Memory B cell (primary cell): ENCODE results near the gene DTD2.
"Not testable (repeated sequence)": the region's sequence is repeated elsewhere in the genome, so short reads cannot be mapped to it uniquely, and the experiment has no call there.

Experiments used
- ATAC-seq: fragments of 150-1000 bp; cut with Tn5 transposase; 2 replicates; pipeline ENCODE4 v1.10.0; 2021; ENCODE audit warnings: low read depth, mild to moderate bottlenecking, moderate library complexity
- DNase-seq, 2 donors: peaks; one replicate each; pipeline ENCODE4 v3.0.0; 2022; ENCODE audit warnings: low spot score in 2 of 2
- H3K27ac Mint-ChIP-seq: one replicate; pipeline ENCODE4 v1.8.0; 2022; ENCODE audit warnings: mild to moderate bottlenecking, moderate library complexity, mixed read lengths
- H3K27me3 Mint-ChIP-seq: one replicate; pipeline ENCODE4 v1.8.0; 2022; ENCODE audit warnings: mixed read lengths
- H3K36me3 Mint-ChIP-seq: one replicate; pipeline ENCODE4 v1.8.0; 2022; ENCODE audit warnings: mild to moderate bottlenecking, mixed read lengths
- H3K4me1 Mint-ChIP-seq: one replicate; pipeline ENCODE4 v1.8.0; 2022; ENCODE audit warnings: mixed read lengths
- H3K4me3 Mint-ChIP-seq: one replicate; pipeline ENCODE4 v1.8.0; 2022; ENCODE audit warnings: mild to moderate bottlenecking, moderate library complexity, mixed read lengths
- H3K9me3 Mint-ChIP-seq: one replicate; pipeline ENCODE4 v1.8.0; 2022; ENCODE audit warnings: mixed read lengths

DTD2 gene

GRCh38 chr14:31462450-31462849, 5.1 kb upstream of the DTD2 start:
- not testable (repeated sequence) for H3K27ac Mint-ChIP-seq, ATAC-seq, H3K36me3 Mint-ChIP-seq, DNase-seq, H3K4me3 Mint-ChIP-seq, H3K9me3 Mint-ChIP-seq, H3K27me3 Mint-ChIP-seq
- H3K4me1 Mint-ChIP-seq, result peaks cover 15% of the 10 kb centered on the region

- Mint-ChIP-seq H3K4me1 (peaks cover 17% of the 10 kb centered on the region), H3K9me3 (no peaks in the 10 kb centered on the region), H3K36me3 (no peaks in the 10 kb centered on the region), H3K27ac (peak overlapping the region; percentile 22), H3K4me3 (no peak overlapping the region), H3K27me3 (no peaks in the 10 kb centered on the region)
- DNase-seq, result no peak
- ATAC-seq, result no peak
Observed at GRCh38 chr14:31461545-31461944, 4.2 kb upstream of the DTD2 start.

- Mint-ChIP-seq H3K4me3 (peak overlapping the region; percentile 96), H3K27me3 (no peaks in the 10 kb centered on the region), H3K9me3 (no peaks in the 10 kb centered on the region)
Observed at GRCh38 chr14:31457665-31458659, 656 bp upstream of the DTD2 start.

GRCh38 chr14:31449971-31450610, 7.2 kb downstream of the DTD2 start:
- Mint-ChIP-seq H3K27me3 (no peaks in the 10 kb centered on the region), H3K4me3 (no peak overlapping the region), H3K36me3 (peaks cover 15% of the 10 kb centered on the region), H3K9me3 (no peaks in the 10 kb centered on the region), H3K27ac (no peak overlapping the region), H3K4me1 (no peaks in the 10 kb centered on the region)
- peak in 1 of 2 donors; percentile 9 for DNase-seq
- ATAC-seq, result peak; percentile 49

More at GRCh38 chr14:31457665-31458659, 656 bp upstream of the DTD2 start:
- Mint-ChIP-seq H3K27ac (peak overlapping the region; percentile 89), H3K4me1 (peaks cover 17% of the 10 kb centered on the region), H3K36me3 (no peaks in the 10 kb centered on the region)
- DNase-seq (no peak), ATAC-seq (no peak)

GRCh38 chr14:31449136-31449535, 8.2 kb downstream of the DTD2 start:
- Mint-ChIP-seq H3K27me3 (no peaks in the 10 kb centered on the region), H3K4me1 (no peaks in the 10 kb centered on the region), H3K4me3 (no peak overlapping the region), H3K36me3 (peaks cover 16% of the 10 kb centered on the region), H3K9me3 (peaks cover under 1% of the 10 kb centered on the region), H3K27ac (no peak overlapping the region)
- ATAC-seq, result no peak
- DNase-seq, result no peak

- Mint-ChIP-seq H3K9me3 (peaks cover 2% of the 10 kb centered on the region), H3K4me3 (no peak overlapping the region)
- ATAC-seq, result no peak
Observed at GRCh38 chr14:31445703-31446102, 11.6 kb downstream of the DTD2 start.

GRCh38 chr14:31442284-31442683, 15.0 kb downstream of the DTD2 start:
- Mint-ChIP-seq H3K9me3 (peaks cover 2% of the 10 kb centered on the region), H3K27ac (no peak overlapping the region), H3K36me3 (peaks cover 9% of the 10 kb centered on the region), H3K4me3 (no peak overlapping the region), H3K4me1 (no peaks in the 10 kb centered on the region), H3K27me3 (no peaks in the 10 kb centered on the region)
- ATAC-seq (no peak), DNase-seq (no peak)

More at GRCh38 chr14:31445703-31446102, 11.6 kb downstream of the DTD2 start:
- Mint-ChIP-seq H3K27ac (no peak overlapping the region), H3K4me1 (no peaks in the 10 kb centered on the region), H3K36me3 (peaks cover 15% of the 10 kb centered on the region), H3K27me3 (no peaks in the 10 kb centered on the region)
- DNase-seq, result no peak

GRCh38 chr14:31441273-31442111, 15.8 kb downstream of the DTD2 start:
- H3K36me3 Mint-ChIP-seq, result peaks cover 9% of the 10 kb centered on the region
- peaks cover under 1% of the 10 kb centered on the region for H3K4me1 Mint-ChIP-seq
- H3K4me3 Mint-ChIP-seq, result no peak overlapping the region
- no peak for ATAC-seq
- DNase-seq, result no peak
- no peak overlapping the region for H3K27ac Mint-ChIP-seq
- no peaks in the 10 kb centered on the region for H3K27me3 Mint-ChIP-seq
- H3K9me3 Mint-ChIP-seq, result peaks cover 2% of the 10 kb centered on the region

- no peak overlapping the region for H3K27ac Mint-ChIP-seq
- no peak for DNase-seq
Observed at GRCh38 chr14:31440280-31440679, 17.0 kb downstream of the DTD2 start.

GRCh38 chr14:31439561-31439960, 17.7 kb downstream of the DTD2 start:
- H3K4me3 Mint-ChIP-seq, result no peak overlapping the region
- H3K27ac Mint-ChIP-seq, result no peak overlapping the region
- H3K9me3 Mint-ChIP-seq, result peaks cover 2% of the 10 kb centered on the region
- H3K36me3 Mint-ChIP-seq, result peaks cover 3% of the 10 kb centered on the region
- no peaks in the 10 kb centered on the region for H3K27me3 Mint-ChIP-seq
- DNase-seq (no peak), ATAC-seq (no peak)
- H3K4me1 Mint-ChIP-seq, result peaks cover 8% of the 10 kb centered on the region

More at GRCh38 chr14:31440280-31440679, 17.0 kb downstream of the DTD2 start:
- Mint-ChIP-seq H3K36me3 (peaks cover 3% of the 10 kb centered on the region), H3K4me1 (peaks cover 8% of the 10 kb centered on the region), H3K9me3 (peaks cover 2% of the 10 kb centered on the region), H3K27me3 (no peaks in the 10 kb centered on the region), H3K4me3 (no peak overlapping the region)
- no peak for ATAC-seq

GRCh38 chr14:31437045-31437691, 20.1 kb downstream of the DTD2 start:
- DNase-seq, H3K4me1 Mint-ChIP-seq, ATAC-seq, H3K9me3 Mint-ChIP-seq, H3K4me3 Mint-ChIP-seq, H3K36me3 Mint-ChIP-seq, H3K27ac Mint-ChIP-seq, H3K27me3 Mint-ChIP-seq: not testable (repeated sequence)

GRCh38 chr14:31435276-31435675, 22.0 kb downstream of the DTD2 start:
- no peak for ATAC-seq
- DNase-seq, result no peak
- H3K36me3 Mint-ChIP-seq, result peaks cover 10% of the 10 kb centered on the region
- peaks cover 3% of the 10 kb centered on the region for H3K9me3 Mint-ChIP-seq
- H3K27ac Mint-ChIP-seq, result no peak overlapping the region
- no peaks in the 10 kb centered on the region for H3K27me3 Mint-ChIP-seq
- H3K4me1 Mint-ChIP-seq, result peaks cover 8% of the 10 kb centered on the region
- no peak overlapping the region for H3K4me3 Mint-ChIP-seq

GRCh38 chr14:31430634-31431264, 26.6 kb downstream of the DTD2 start:
- Mint-ChIP-seq H3K27ac (no peak overlapping the region), H3K9me3 (peaks cover 3% of the 10 kb centered on the region), H3K27me3 (no peaks in the 10 kb centered on the region), H3K4me3 (no peak overlapping the region), H3K36me3 (peaks cover 11% of the 10 kb centered on the region), H3K4me1 (peaks cover 2% of the 10 kb centered on the region)
- DNase-seq, result no peak
- ATAC-seq, result no peak
